T47D (cell line): Measurements from ENCODE around the gene SYT14.

ENCODE experiments used
- DNase-seq, 2 experiments: peaks; one replicate each; pipeline versions ENCODE4 v3.0.0 to v3.0.0-alpha.2; 2011 to 2012; ENCODE audit warnings: low read depth in 1 of 2, low spot score in 1 of 2
- JUND ChIP-seq: IDR thresholded peaks from 2 replicates; pipeline ENCODE4 v1.6.1; 2012; ENCODE audit warnings: low read depth
- in situ Hi-C: cut with HindIII; loops from 2 replicates; pipeline ENCODE4 v1.10.0; 2016; ENCODE audit warnings: low sequenced_read_pairs, low pct_unique_long_range_greater_than_20kb

SYT14 gene

DNA sequence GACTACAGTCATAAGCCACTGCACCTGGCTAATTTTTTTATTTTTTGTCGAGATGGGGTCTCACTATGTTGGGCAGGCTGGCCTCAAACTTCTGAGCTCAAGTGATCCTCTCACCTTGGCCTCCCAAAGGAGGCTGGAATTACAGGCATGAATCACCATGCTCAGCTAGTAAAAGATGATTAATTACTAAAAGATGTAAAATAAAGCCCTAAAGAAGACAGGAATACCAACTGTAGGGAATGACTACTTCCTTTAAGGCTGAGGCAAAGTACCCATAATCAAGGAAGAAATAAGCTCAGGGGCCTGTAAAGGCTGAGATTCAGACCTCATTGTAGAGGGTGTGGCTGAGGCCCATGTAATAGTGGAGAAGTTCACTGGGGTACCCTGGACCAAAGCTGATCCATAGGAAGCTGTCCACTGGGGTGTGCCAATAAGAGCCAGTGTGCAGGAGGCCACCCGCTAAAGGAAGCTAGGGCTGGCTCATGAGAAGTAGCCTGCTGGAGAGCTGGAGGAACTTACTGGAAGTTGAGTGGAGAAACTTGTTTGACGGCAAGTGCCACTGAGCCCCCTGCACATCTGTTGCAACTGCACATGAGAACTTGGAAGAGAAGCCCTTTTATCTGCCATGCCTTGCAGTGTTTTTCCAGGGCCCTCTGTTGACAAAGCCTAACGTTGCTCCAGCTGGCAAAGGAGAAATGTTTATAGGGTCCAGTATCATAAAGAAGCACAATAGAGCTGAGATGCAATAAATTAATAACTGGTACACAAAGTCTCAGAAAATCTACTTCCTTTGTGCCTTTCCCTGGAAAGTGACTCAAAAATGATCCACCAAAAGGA lies 276.8 kb downstream of the SYT14 start:
- DNase-seq: peak in 1 of 2 experiments; percentile 22
- in situ Hi-C loops: no loop called here
- no peak for TF ChIP-seq JUND

GRCh38 chr1:210217482-210217881 lies 279.5 kb downstream of the SYT14 start:
- in situ Hi-C loops: no loop called here
- no peak for DNase-seq
- TF ChIP-seq JUND: no peak

GRCh38 chr1:210218047-210218446 lies 280.0 kb downstream of the SYT14 start:
- TF ChIP-seq JUND: no peak
- in situ Hi-C loops: no loop called here
- DNase-seq: no peak
